Neural cell (in vitro differentiated cells): ENCODE measurements around the gene DAND5. TPM values are rescaled to one million over a fixed set of nuclear protein-coding genes. Genes with fewer than 3 reads are reported as not detected.
A peak's percentile ranks its signal among the peaks of the same experiment; 100 is the strongest.

Experiments used
- H2AFZ ChIP-seq: fragments of 200-600, 300-800 bp; sonication (generic), shearing (Covaris generic); 2 replicates; pipeline ENCODE4 v1.6.0; 2014; ENCODE audit warnings: low read depth, mild to moderate bottlenecking, antibody characterized with exemption, low read length, moderate library complexity
- H3F3A ChIP-seq: fragments of 200-600 bp; shearing (Covaris generic); 2 replicates; pipeline ENCODE4 v1.6.1; 2016; ENCODE audit warnings: mild to moderate bottlenecking, moderate library complexity, mixed read lengths, antibody characterized with exemption, low read length; ENCODE audit not compliant: insufficient read depth, poor library complexity, severe bottlenecking
- H3K27ac ChIP-seq: fragments of 200-600, 300-800 bp; sonication (generic), shearing (Covaris generic); 2 replicates; pipeline ENCODE4 v1.5.1; 2014; ENCODE audit warnings: mild to moderate bottlenecking, low read length, moderate library complexity
- H3K27me3 ChIP-seq: fragments of 300-800, 200-600 bp; sonication (generic), shearing (Covaris generic); 2 replicates; pipeline ENCODE4 v1.6.0; 2014; ENCODE audit warnings: mild to moderate bottlenecking, low read depth, low read length, moderate library complexity; ENCODE audit not compliant: insufficient read depth
- H3K36me3 ChIP-seq: fragments of 300-800, 200-600 bp; sonication (generic), shearing (Covaris generic); 2 replicates; pipeline ENCODE4 v1.5.1; 2014; ENCODE audit warnings: mild to moderate bottlenecking, antibody characterized with exemption, low read length, moderate library complexity; ENCODE audit not compliant: insufficient read depth
- H3K4me2 ChIP-seq: fragments of 300-800, 200-600 bp; sonication (generic), shearing (Covaris generic); 2 replicates; pipeline ENCODE4 v1.6.0; 2014; ENCODE audit warnings: mild to moderate bottlenecking, low read length
- H3K4me3 ChIP-seq: fragments of 300-800, 200-600 bp; sonication (generic), shearing (Covaris generic); 2 replicates; pipeline ENCODE4 v1.5.1; 2014; ENCODE audit warnings: mild to moderate bottlenecking, low read length, moderate library complexity
- H3K79me2 ChIP-seq: fragments of 200-600 bp; shearing (Covaris generic); replicated peaks from 2 replicates; pipeline ENCODE4 v1.6.0; 2014; ENCODE audit warnings: mild to moderate bottlenecking, low read length, moderate library complexity; ENCODE audit not compliant: insufficient read depth
- H3K9ac ChIP-seq: fragments of 300-800, 200-600 bp; sonication (generic), shearing (Covaris generic); 2 replicates; pipeline ENCODE4 v1.6.1; 2016; ENCODE audit warnings: mild to moderate bottlenecking, low read length, mixed read lengths
- H3K9me2 ChIP-seq: fragments of 200-600 bp; shearing (Covaris generic); 2 replicates; pipeline ENCODE4 v1.6.1; 2016; ENCODE audit warnings: mild to moderate bottlenecking, low read length, mixed read lengths; ENCODE audit not compliant: insufficient read depth
- H3K9me3 ChIP-seq: fragments of 200-600, 300-800 bp; sonication (generic), shearing (Covaris generic); 2 replicates; pipeline ENCODE4 v1.6.1; 2016; ENCODE audit warnings: mild to moderate bottlenecking, mixed run types, low read length, moderate library complexity, mixed read lengths
- H4K20me1 ChIP-seq: fragments of 200-600 bp; shearing (Covaris generic); 2 replicates; pipeline ENCODE4 v1.6.1; 2016; ENCODE audit warnings: mild to moderate bottlenecking, mixed run types; ENCODE audit not compliant: insufficient read depth
- CTCF ChIP-seq: fragments of 450-650 bp; IDR thresholded peaks from 2 replicates; pipeline ENCODE4 v1.5.1; 2014; ENCODE audit warnings: antibody characterized with exemption, mild to moderate bottlenecking, moderate library complexity; ENCODE audit not compliant: poor library complexity, severe bottlenecking
- EP300 ChIP-seq: fragments of 450-650 bp; conservative IDR thresholded peaks from 2 replicates; pipeline ENCODE4 v1.6.1; 2014; ENCODE audit warnings: antibody characterized with exemption, mild to moderate bottlenecking, moderate library complexity; ENCODE audit not compliant: poor library complexity, severe bottlenecking
- EZH2 ChIP-seq: fragments of 200-600, 300-800 bp; shearing (Covaris generic), sonication (generic); IDR thresholded peaks from 2 replicates; pipeline ENCODE4 v1.6.1; 2014; ENCODE audit warnings: antibody characterized with exemption, low read length, borderline replicate concordance, mild to moderate bottlenecking; ENCODE audit not compliant: insufficient read depth, poor library complexity, severe bottlenecking
- MXI1 ChIP-seq: fragments of 450-650 bp; conservative IDR thresholded peaks from 2 replicates; pipeline ENCODE4 v1.6.1; 2014; ENCODE audit warnings: antibody characterized with exemption, mild to moderate bottlenecking; ENCODE audit not compliant: poor library complexity, severe bottlenecking
- POLR2AphosphoS5 ChIP-seq: IDR thresholded peaks from 2 replicates; pipeline ENCODE4 v1.6.1; 2012
- RAD21 ChIP-seq: fragments of 450-650 bp; conservative IDR thresholded peaks from 2 replicates; pipeline ENCODE4 v1.6.1; 2014; ENCODE audit warnings: antibody characterized with exemption, mild to moderate bottlenecking, moderate library complexity
- REST ChIP-seq: IDR thresholded peaks from 2 replicates; pipeline ENCODE4 v1.6.1; 2012; ENCODE audit warnings: borderline replicate concordance
- SMC3 ChIP-seq: fragments of 450-650 bp; conservative IDR thresholded peaks from 2 replicates; pipeline ENCODE4 v1.6.1; 2014; ENCODE audit warnings: antibody characterized with exemption, mild to moderate bottlenecking, moderate library complexity; ENCODE audit not compliant: poor library complexity
- TAF1 ChIP-seq: IDR thresholded peaks from 2 replicates; pipeline ENCODE4 v1.6.1; 2012; ENCODE audit warnings: low read depth
- polyA plus RNA-seq: library from polyadenylated mRNA; depleted of rRNA; stranded (reverse); fragments of >200 nt; gene quantifications from 2 replicates; pipeline ENCODE4 v1.2.3, GENCODE V29; 2014

DAND5 gene
- polyA plus RNA-seq, 1 donor from 2014 or later, result not detected

GRCh38 chr19:12946731-12947496 lies 22.5 kb upstream of the DAND5 start:
- no peaks in the 10 kb centered on the region for H3K27me3 ChIP-seq
- peak overlapping the region; percentile 81 for H3K27ac ChIP-seq
- H3K36me3 ChIP-seq, result no peaks in the 10 kb centered on the region
- TF ChIP-seq TAF1 (no peak), SMC3 (no peak)
- peak overlapping the region; percentile 91 for H3K4me2 ChIP-seq
- peak overlapping the region; percentile 95 for H3K4me3 ChIP-seq
- no peaks in the 10 kb centered on the region for H4K20me1 ChIP-seq
- H3K79me2 ChIP-seq, result peaks cover 18% of the 10 kb centered on the region
- peak overlapping the region; percentile 88 for H3K9ac ChIP-seq
- no peaks in the 10 kb centered on the region for H3K9me2 ChIP-seq
- no peak overlapping the region for H2AFZ ChIP-seq
- H3F3A ChIP-seq, result peaks cover 5% of the 10 kb centered on the region
- H3K9me3 ChIP-seq, result no peaks in the 10 kb centered on the region

- Histone ChIP-seq H3K27ac (no peak overlapping the region), H3K9me2 (no peaks in the 10 kb centered on the region), H3K4me3 (peak overlapping the region; percentile 95), H3K36me3 (no peaks in the 10 kb centered on the region), H3K9me3 (no peaks in the 10 kb centered on the region), H3K9ac (no peak overlapping the region), H4K20me1 (no peaks in the 10 kb centered on the region), H2AFZ (no peak overlapping the region), H3F3A (peaks cover 5% of the 10 kb centered on the region), H3K79me2 (peaks cover 18% of the 10 kb centered on the region), H3K4me2 (no peak overlapping the region), H3K27me3 (no peaks in the 10 kb centered on the region)
- TF ChIP-seq CTCF, result no peak
- no peak for TF ChIP-seq TAF1
- TF ChIP-seq RAD21, result no peak
- TF ChIP-seq MXI1, result no peak
- TF ChIP-seq EZH2, result no peak
- no peak for TF ChIP-seq POLR2AphosphoS5
- TF ChIP-seq EP300, result no peak
- TF ChIP-seq REST, result no peak
Observed at GRCh38 chr19:12947702-12948611, 21.4 kb upstream of the DAND5 start.
